ENCODE data around the gene KRTAP2-3.

KRTAP2-3 gene

GRCh38 chr17:41019415-41019814 is 40.5 kb downstream of the KRTAP2-3 start:
- TF ChIP-seq GATA1 (IDR thresholded peaks at IDR 0.05; ENCODE audit: low read depth, low read length) (no peak), POLR2A (IDR thresholded peaks at IDR 0.05; ENCODE audit: low read length) (no peak)
- no peak for DNase-seq

GRCh38 chr17:41018541-41018940 is 41.4 kb downstream of the KRTAP2-3 start:
- TF ChIP-seq GATA1 (IDR thresholded peaks at IDR 0.05; ENCODE audit: low read depth, low read length) (no peak), POLR2A (IDR thresholded peaks at IDR 0.05; ENCODE audit: low read length) (no peak)
- no peak for DNase-seq

GRCh38 chr17:41016578-41017215 is 43.2 kb downstream of the KRTAP2-3 start:
- DNase-seq = no peak
- TF ChIP-seq GATA1 (IDR thresholded peaks at IDR 0.05; ENCODE audit: low read depth, low read length) (no peak), POLR2A (IDR thresholded peaks at IDR 0.05; ENCODE audit: low read length) (no peak)

- TF ChIP-seq GATA1 (IDR thresholded peaks at IDR 0.05; ENCODE audit: low read depth, low read length) = no peak
- TF ChIP-seq POLR2A (IDR thresholded peaks at IDR 0.05; ENCODE audit: low read length) = no peak
- DNase-seq = no peak
Measured at GRCh38 chr17:41015454-41015853, 44.5 kb downstream of the KRTAP2-3 start.

- no peak for DNase-seq
- TF ChIP-seq GATA1 (IDR thresholded peaks at IDR 0.05; ENCODE audit: low read depth, low read length) (no peak), POLR2A (IDR thresholded peaks at IDR 0.05; ENCODE audit: low read length) (no peak)
Measured at GRCh38 chr17:41013606-41014005, 46.3 kb downstream of the KRTAP2-3 start.

GRCh38 chr17:41013181-41013580 is 46.7 kb downstream of the KRTAP2-3 start:
- TF ChIP-seq GATA1 (IDR thresholded peaks at IDR 0.05; ENCODE audit: low read depth, low read length) (no peak), POLR2A (IDR thresholded peaks at IDR 0.05; ENCODE audit: low read length) (no peak)
- no peak for DNase-seq

- DNase-seq = no peak
- no peak for TF ChIP-seq POLR2A (IDR thresholded peaks at IDR 0.05; ENCODE audit: low read length)
- TF ChIP-seq GATA1 (IDR thresholded peaks at IDR 0.05; ENCODE audit: low read depth, low read length) = no peak
Measured at GRCh38 chr17:41012326-41013120, 47.4 kb downstream of the KRTAP2-3 start.

- no peak for DNase-seq
- TF ChIP-seq GATA1 (IDR thresholded peaks at IDR 0.05; ENCODE audit: low read depth, low read length) = no peak
Measured at GRCh38 chr17:41010441-41010840, 49.5 kb downstream of the KRTAP2-3 start.

- TF ChIP-seq GATA1 (IDR thresholded peaks at IDR 0.05; ENCODE audit: low read depth, low read length) = no peak
Measured at GRCh38 chr17:41009936-41010335, 50.0 kb downstream of the KRTAP2-3 start.

GRCh38 chr17:41009301-41009760 is 50.6 kb downstream of the KRTAP2-3 start:
- TF ChIP-seq POLR2A (IDR thresholded peaks at IDR 0.05; ENCODE audit: low read length) (no peak), GATA1 (IDR thresholded peaks at IDR 0.05; ENCODE audit: low read depth, low read length) (no peak)
- DNase-seq = no peak

More at GRCh38 chr17:41009936-41010335, 50.0 kb downstream of the KRTAP2-3 start:
- DNase-seq = no peak
